B cell (primary cell): ENCODE data around the gene NDUFS6. TPM values are rescaled to one million over a fixed set of nuclear protein-coding genes. Genes with fewer than 3 reads are reported as not detected.
A peak's percentile ranks its signal among the peaks of the same experiment; 100 is the strongest.

Experiments
- ATAC-seq: fragments of 200-7000 bp; cut with Tn5 transposase; one replicate; pipeline ENCODE4 v1.10.0; 2021; ENCODE audit warnings: low read depth, mild to moderate bottlenecking, moderate number of reproducible peaks, moderate library complexity
- CTCF ChIA-PET: fragments of 350-600 bp; sonication (Branson Sonifier 250); formaldehyde crosslinking; loops from one replicate; lab custom pipeline; 2021; ENCODE audit warnings: antibody characterized with exemption, inconsistent platforms; lab: Charles Lee
- POLR2A ChIA-PET: fragments of 350-600 bp; sonication (Branson Sonifier 250); formaldehyde crosslinking; loops from one replicate; lab custom pipeline; 2021; ENCODE audit warnings: antibody characterized with exemption; lab: Charles Lee
- DNase-seq: peaks from one replicate; pipeline ENCODE4 v3.0.0; 2013
- H2AFZ ChIP-seq: 2 replicates; pipeline ENCODE4 v1.6.1; 2012; ENCODE audit warnings: mild to moderate bottlenecking, low read depth, low read length; ENCODE audit not compliant: insufficient read depth, poor library complexity, severe bottlenecking
- H3K27ac ChIP-seq, 2 donors: 1 replicate in 1 of 2; 2 replicates in 1 of 2; pipeline ENCODE4 v1.5.1; 2012 to 2013; ENCODE audit warnings: low read length in 2 of 2, mild to moderate bottlenecking in 2 of 2, moderate library complexity in 1 of 2
- H3K27me3 ChIP-seq, 4 experiments: fragments of 200-600 bp in 1 of 4; sonication (generic) in 1 of 4; replicated peaks in 1 of 4; 1 replicate in 2 of 4; 2 replicates in 2 of 4; pipeline versions ENCODE4 v1.6.1 to v1.7.0; 2013 to 2016; ENCODE audit warnings: low read length in 3 of 4, mild to moderate bottlenecking in 2 of 4, mixed read lengths in 1 of 4, moderate library complexity in 1 of 4; ENCODE audit not compliant: insufficient read depth in 4 of 4, control insufficient read depth in 3 of 4; ENCODE audit errors: control extremely low read depth in 1 of 4
- H3K36me3 ChIP-seq, 2 experiments: replicated peaks in 1 of 2; 1 replicate in 1 of 2; 2 replicates in 1 of 2; pipeline versions ENCODE4 v1.6.1 to v1.7.1; 2013; ENCODE audit warnings: low read length in 1 of 2; ENCODE audit not compliant: insufficient read depth in 2 of 2, control insufficient read depth in 1 of 2; ENCODE audit errors: control extremely low read depth in 1 of 2, extremely low read depth in 1 of 2
- H3K4me1 ChIP-seq, 2 donors: fragments of 200-600 bp in 1 of 2; sonication (generic) in 1 of 2; 1 replicate in 1 of 2; 2 replicates in 1 of 2; pipeline versions ENCODE4 v1.5.1 to v1.6.1; 2013 to 2017; ENCODE audit warnings: low read length in 2 of 2; ENCODE audit not compliant: control insufficient read depth in 2 of 2, insufficient read depth in 2 of 2
- H3K4me2 ChIP-seq: replicated peaks from 2 replicates; pipeline ENCODE3; 2012; ENCODE audit warnings: mild to moderate bottlenecking, low read depth, low read length; ENCODE audit not compliant: poor library complexity, severe bottlenecking
- H3K4me3 ChIP-seq, 5 experiments: fragments of 200-600 bp in 1 of 5; sonication (generic) in 1 of 5; 1 replicate in 3 of 5; 2 replicates in 2 of 5; pipeline versions ENCODE4 v1.5.1 to v1.7.0; 2011 to 2016; ENCODE audit warnings: low read length in 4 of 5, mild to moderate bottlenecking in 4 of 5, low read depth in 2 of 5, control low read depth in 1 of 5, moderate library complexity in 1 of 5; ENCODE audit not compliant: insufficient read depth in 1 of 5; ENCODE audit errors: control extremely low read depth in 1 of 5, extremely low read depth in 1 of 5
- H3K79me2 ChIP-seq: fragments of 200-600 bp; sonication (generic); one replicate; pipeline ENCODE4 v1.6.0; 2016; ENCODE audit warnings: low read length; ENCODE audit not compliant: control insufficient read depth, insufficient read depth
- H3K9ac ChIP-seq: fragments of 200-600 bp; sonication (generic); 2 replicates; pipeline ENCODE4 v1.6.1; 2017; ENCODE audit warnings: mild to moderate bottlenecking, low read length, moderate library complexity
- H3K9me3 ChIP-seq, 3 donors: one replicate each; pipeline versions ENCODE4 v1.6.1 to v1.7.1; 2013; ENCODE audit warnings: low read length in 2 of 3; ENCODE audit not compliant: control insufficient read depth in 2 of 3, insufficient read depth in 1 of 3; ENCODE audit errors: control extremely low read depth in 1 of 3
- H4K20me1 ChIP-seq: 2 replicates; pipeline ENCODE4 v1.6.0; 2012; ENCODE audit warnings: mild to moderate bottlenecking, low read length; ENCODE audit not compliant: insufficient read depth, control insufficient read depth, poor library complexity, severe bottlenecking
- H3K27ac Mint-ChIP-seq: one replicate; pipeline ENCODE4 v1.8.0; 2021; ENCODE audit warnings: mixed read lengths
- H3K27me3 Mint-ChIP-seq: one replicate; pipeline ENCODE4 v1.8.0; 2021; ENCODE audit warnings: mixed read lengths
- H3K4me1 Mint-ChIP-seq: one replicate; pipeline ENCODE4 v1.8.0; 2021; ENCODE audit warnings: mixed read lengths
- H3K4me3 Mint-ChIP-seq: one replicate; pipeline ENCODE4 v1.8.0; 2021; ENCODE audit warnings: mixed read lengths
- H3K9me3 Mint-ChIP-seq: one replicate; pipeline ENCODE4 v1.8.0; 2022; ENCODE audit warnings: mixed read lengths; ENCODE audit not compliant: insufficient read depth
- EZH2 ChIP-seq: IDR thresholded peaks from 2 replicates; pipeline ENCODE4 v1.6.1; 2012; ENCODE audit warnings: borderline replicate concordance, low read depth, mild to moderate bottlenecking, moderate library complexity, low read length; ENCODE audit not compliant: insufficient read depth, poor library complexity, severe bottlenecking
- WGBS: methylation state at CpG from one replicate; pipeline ENCODE4 v1.1.5; 2013; ENCODE audit warnings: missing lambda C conversion rate; ENCODE audit not compliant: insufficient coverage; 5-methylcytosine and 5-hydroxymethylcytosine counted together
- intact Hi-C: fragments of 100-400 bp; cut with micrococcal nuclease; formaldehyde crosslinking; loops from one replicate; pipeline ENCODE4 v1.10.0; 2022
- polyA plus RNA-seq: library from polyadenylated mRNA; depleted of rRNA; stranded (reverse); fragments of >200 nt; gene quantifications from 2 replicates; pipeline ENCODE4 v1.2.3, GENCODE V29; 2012
- total RNA-seq, 2 donors: library from RNA; stranded (reverse); fragments of 120-200 nt in 1 of 2; gene quantifications; 1 replicate in 1 of 2; 2 replicates in 1 of 2; pipeline versions ENCODE4 v1.2.3 to v1.2.4, GENCODE V29; 2013 to 2022
- TF ChIP-seq, protein P1 (sequence below): fragments of 200-600 bp; IDR thresholded peaks from one replicate; pipeline ENCODE4 v1.8.0; 2022; ENCODE audit warnings: antibody characterized with exemption, mild to moderate bottlenecking

The NDUFS6 gene
- total and polyA plus RNA-seq, 2 donors (not counting 1 experiment from before 2014, with no cell fraction given), result 16.9 to 18.0 TPM

GRCh38 chr5:1781107-1781506, 20.1 kb upstream of the NDUFS6 start:
- peaks cover 10 to 18% of the 10 kb centered on the region in 2 donors for H3K4me1 ChIP-seq
- no peaks in the 10 kb centered on the region for H3K9me3 Mint-ChIP-seq
- H4K20me1 ChIP-seq, result no peaks in the 10 kb centered on the region
- no peak for ATAC-seq
- H3K9me3 ChIP-seq, result peaks cover 0 to 3% (median 0%) of the 10 kb centered on the region in 3 donors
- H3K27me3 Mint-ChIP-seq, result peaks cover 27% of the 10 kb centered on the region
- WGBS, result 99% methylated on average over 4 of the region's 6 CpGs
- H3K9ac ChIP-seq, result no peak overlapping the region
- no peak for DNase-seq
- POLR2A ChIA-PET, result no interaction called here
- H3K4me3 Mint-ChIP-seq, result no peak overlapping the region
- CTCF ChIA-PET, result no interaction called here
- no peak overlapping the region for H3K27ac Mint-ChIP-seq
- H3K4me1 Mint-ChIP-seq, result peaks cover 17% of the 10 kb centered on the region
- no peaks in the 10 kb centered on the region for H3K79me2 ChIP-seq
- no peak overlapping the region for H3K4me3 ChIP-seq
- peaks cover 0 to 10% (median 0%) of the 10 kb centered on the region in 4 experiments for H3K27me3 ChIP-seq
- intact Hi-C loops, result no loop called here
- H3K4me2 ChIP-seq, result no peak overlapping the region
- no peak overlapping the region for H3K27ac ChIP-seq
- no peak overlapping the region for H2AFZ ChIP-seq
- TF ChIP-seq, protein P1, sequence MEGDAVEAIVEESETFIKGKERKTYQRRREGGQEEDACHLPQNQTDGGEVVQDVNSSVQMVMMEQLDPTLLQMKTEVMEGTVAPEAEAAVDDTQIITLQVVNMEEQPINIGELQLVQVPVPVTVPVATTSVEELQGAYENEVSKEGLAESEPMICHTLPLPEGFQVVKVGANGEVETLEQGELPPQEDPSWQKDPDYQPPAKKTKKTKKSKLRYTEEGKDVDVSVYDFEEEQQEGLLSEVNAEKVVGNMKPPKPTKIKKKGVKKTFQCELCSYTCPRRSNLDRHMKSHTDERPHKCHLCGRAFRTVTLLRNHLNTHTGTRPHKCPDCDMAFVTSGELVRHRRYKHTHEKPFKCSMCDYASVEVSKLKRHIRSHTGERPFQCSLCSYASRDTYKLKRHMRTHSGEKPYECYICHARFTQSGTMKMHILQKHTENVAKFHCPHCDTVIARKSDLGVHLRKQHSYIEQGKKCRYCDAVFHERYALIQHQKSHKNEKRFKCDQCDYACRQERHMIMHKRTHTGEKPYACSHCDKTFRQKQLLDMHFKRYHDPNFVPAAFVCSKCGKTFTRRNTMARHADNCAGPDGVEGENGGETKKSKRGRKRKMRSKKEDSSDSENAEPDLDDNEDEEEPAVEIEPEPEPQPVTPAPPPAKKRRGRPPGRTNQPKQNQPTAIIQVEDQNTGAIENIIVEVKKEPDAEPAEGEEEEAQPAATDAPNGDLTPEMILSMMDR, result no peak
- no peak for TF ChIP-seq EZH2
- no peaks in the 10 kb centered on the region for H3K36me3 ChIP-seq

GRCh38 chr5:1781726-1782384, 19.4 kb upstream of the NDUFS6 start:
- no peak for TF ChIP-seq EZH2
- TF ChIP-seq, protein P1, result no peak
- H3K4me1 Mint-ChIP-seq, result peaks cover 17% of the 10 kb centered on the region
- Histone ChIP-seq H3K36me3 (no peaks in the 10 kb centered on the region), H3K27me3 (peaks cover 0 to 10% (median 0%) of the 10 kb centered on the region in 4 experiments), H3K4me2 (peak overlapping the region; percentile 8), H2AFZ (no peak overlapping the region), H4K20me1 (no peaks in the 10 kb centered on the region), H3K79me2 (no peaks in the 10 kb centered on the region), H3K27ac (no peak overlapping the region), H3K9me3 (peaks cover 0 to 3% (median 0%) of the 10 kb centered on the region in 3 donors), H3K4me3 (peak overlapping the region in 1 of 5 experiments; percentile 14), H3K4me1 (peaks cover 10 to 18% of the 10 kb centered on the region in 2 donors), H3K9ac (no peak overlapping the region)
- no peak for DNase-seq
- ChIA-PET CTCF (no interaction called here), POLR2A (no interaction called here)
- H3K27ac Mint-ChIP-seq, result no peak overlapping the region
- WGBS, result 78% methylated on average over 8 of the region's 9 CpGs
- intact Hi-C loops, result no loop called here
- no peaks in the 10 kb centered on the region for H3K9me3 Mint-ChIP-seq
- H3K4me3 Mint-ChIP-seq, result peak overlapping the region; percentile 47
- no peak for ATAC-seq
- peaks cover 27% of the 10 kb centered on the region for H3K27me3 Mint-ChIP-seq
